GM04504 (cell line): ENCODE measurements around the gene SMG6.

ENCODE experiments used
- DNase-seq: peaks from one replicate; pipeline ENCODE4 v3.0.0-alpha.2; 2012; ENCODE audit warnings: low read depth

Gene SMG6

GRCh38 chr17:2049333-2050299, 254.0 kb downstream of the SMG6 start:
- no peak for DNase-seq

DNA sequence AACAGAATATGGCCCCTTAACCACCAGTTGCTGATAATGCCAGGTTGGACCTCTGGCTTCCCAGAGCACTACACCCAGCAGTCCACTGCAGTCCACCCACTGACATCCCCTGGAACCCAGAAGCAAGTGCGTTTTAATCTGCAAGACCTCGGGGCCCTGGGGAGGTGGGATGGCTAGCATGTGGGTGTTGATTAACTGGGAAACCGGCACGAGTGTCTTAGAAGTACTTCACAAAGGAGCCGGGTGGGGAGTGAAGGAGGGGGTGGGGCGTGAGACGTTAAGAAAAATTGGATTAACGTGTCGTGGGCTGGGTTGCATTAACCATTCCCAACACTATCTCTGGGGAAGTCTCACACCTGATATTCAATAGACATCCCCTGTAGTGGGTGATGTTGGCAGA, 254.8 kb downstream of the SMG6 start:
- no peak for DNase-seq

- no peak for DNase-seq
These were observed 256.0 kb downstream of the SMG6 start for GRCh38 chr17:2047590-2047989.

DNA sequence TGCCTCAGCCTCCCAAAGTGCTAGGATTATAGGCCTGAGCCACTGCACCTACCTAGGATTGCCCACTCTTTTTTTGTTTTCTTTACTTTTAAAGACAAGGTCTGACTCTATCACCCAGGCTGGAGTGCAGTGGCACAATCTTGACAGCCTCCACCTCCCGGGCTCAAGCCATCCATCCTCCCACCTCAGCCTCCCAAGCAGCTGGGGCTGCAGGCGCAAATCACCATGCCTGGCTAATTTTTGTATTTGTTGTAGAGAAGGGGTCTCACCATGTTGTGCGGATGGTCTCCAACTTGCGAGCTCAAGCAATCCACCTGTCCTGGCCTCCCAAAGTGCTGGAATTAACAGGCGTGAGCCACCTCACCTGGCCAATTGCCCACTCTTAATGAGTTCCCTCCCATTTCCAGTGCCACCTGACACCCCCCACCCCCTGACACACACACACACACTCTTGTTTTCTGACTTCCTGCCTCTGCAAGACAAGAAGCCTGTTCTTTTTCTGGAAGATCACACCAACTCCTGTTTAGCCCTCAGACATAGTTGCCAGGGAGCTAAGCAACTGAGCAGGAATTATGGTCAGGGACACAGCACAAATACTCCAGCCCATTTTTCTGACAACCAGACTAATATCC, 259.2 kb downstream of the SMG6 start:
- no peak for DNase-seq

- no peak for DNase-seq
These were observed 259.8 kb downstream of the SMG6 start for GRCh38 chr17:2043785-2044184.

- no peak for DNase-seq
These were observed 260.7 kb downstream of the SMG6 start for GRCh38 chr17:2042933-2043332.

- DNase-seq: no peak
These were observed 261.2 kb downstream of the SMG6 start for GRCh38 chr17:2042390-2042847.

- DNase-seq: peak; percentile 95
These were observed 261.8 kb downstream of the SMG6 start, which contains the start of gene OVCA2 for GRCh38 chr17:2041561-2042389. Gene OVCA2, plus strand, starts transcription at chr17:2042022. Its CDS starts 26 bp downstream, at chr17:2042048.

GRCh38 chr17:2040942-2041560, 262.5 kb downstream of the SMG6 start:
- no peak for DNase-seq

GRCh38 chr17:2040219-2040827, 263.3 kb downstream of the SMG6 start:
- DNase-seq: no peak

DNA sequence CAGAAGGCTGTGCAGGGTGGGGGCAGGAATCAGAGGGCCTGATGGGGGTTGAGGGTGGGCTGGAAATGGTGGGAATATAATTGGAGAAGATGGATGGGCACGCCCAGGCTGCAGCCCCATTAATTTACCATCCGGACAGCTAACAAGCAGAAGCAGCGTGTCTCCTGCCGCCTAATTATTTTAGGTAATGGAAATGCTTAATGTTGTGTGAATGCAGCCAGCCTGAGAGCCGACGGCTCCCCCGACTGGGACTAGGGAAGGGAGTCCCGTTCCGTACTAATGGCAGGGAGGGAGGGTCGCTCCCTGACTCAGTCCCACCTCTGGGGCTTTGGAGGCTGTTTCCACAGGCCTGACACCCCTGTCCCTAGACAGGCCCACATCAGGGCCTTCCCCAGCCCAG, 266.4 kb downstream of the SMG6 start:
- no peak for DNase-seq

DNA sequence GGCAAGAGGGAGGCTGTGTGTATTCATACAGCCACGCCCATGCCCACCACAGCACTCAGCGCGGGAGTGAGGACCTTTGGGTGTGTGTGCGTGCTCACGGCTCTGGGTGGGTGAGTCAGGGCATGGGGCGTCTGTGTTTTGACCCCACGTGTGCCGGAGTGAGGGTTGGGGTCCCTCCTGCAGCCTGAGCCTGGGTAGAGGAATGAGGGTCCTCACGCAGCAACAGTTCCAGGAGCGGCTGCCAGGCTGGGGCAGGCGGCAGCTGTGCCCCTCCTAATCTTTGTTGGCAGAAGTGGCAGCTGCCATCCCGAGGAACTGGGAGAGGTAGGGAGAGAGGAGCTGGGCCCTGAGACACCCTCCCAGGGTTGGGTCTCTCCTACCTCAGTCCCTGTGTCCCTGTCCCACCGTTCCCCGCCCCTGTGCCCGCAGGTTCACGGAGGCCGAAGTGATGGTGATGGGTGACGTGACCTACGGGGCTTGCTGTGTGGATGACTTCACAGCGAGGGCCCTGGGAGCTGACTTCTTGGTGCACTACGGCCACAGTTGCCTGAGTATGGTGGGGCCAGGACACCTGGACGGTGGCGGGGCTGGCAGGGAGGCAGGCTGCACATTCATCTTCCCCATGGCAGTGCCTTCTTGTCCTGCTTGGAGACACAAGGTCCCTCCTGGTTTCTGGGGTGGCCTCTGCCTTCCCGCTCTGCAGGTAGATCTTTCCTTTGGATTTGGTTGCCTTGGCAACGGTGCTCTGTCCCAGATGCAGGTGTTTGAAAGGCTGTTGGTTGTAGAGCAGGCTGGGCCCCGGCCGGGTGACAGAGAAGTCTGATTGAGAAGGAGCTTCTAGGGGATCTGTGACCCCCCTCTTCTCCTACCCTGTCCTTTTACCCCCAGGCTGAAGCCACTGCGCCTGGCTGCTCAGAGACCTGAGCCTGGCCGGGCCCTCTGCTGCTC, 267.8 kb downstream of the SMG6 start:
- no peak for DNase-seq

DNA sequence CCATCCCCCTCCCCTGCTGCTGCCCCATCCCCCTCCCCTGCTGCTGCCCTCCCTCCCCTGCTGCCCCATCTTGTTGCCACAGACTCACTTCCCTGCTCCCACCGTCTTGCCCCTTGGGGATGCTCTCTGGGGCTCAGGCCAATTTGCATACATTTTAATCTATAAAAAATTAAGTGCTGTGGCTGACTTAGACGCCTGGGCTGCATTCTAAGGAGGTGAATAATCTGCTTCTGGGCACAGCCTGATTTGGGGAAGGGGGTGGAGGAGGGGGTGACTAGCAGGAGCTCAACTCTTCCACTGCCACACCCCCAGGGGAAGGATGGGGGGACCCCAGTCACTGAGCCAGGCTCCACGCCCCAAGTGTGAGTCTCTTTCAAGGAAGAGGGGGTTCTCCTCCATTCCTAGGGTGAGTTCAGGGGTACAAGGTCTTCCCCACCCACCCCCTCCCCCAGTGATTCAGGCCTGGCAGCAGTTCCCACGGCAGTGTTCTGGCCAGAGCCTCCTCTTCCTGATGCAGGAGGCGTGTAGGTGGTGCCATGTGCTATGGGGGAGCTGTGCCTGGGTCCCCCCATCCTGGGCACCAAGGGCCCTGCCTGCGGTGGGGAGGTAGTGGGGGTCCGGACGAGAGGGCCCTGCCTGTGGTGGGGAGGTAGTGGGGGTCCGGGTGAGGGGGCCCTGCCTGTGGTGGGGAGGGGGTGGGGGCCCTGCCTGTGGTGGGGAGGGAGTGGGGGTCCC, 268.6 kb downstream of the SMG6 start:
- DNase-seq: peak; percentile 84

GRCh38 chr17:2034157-2034556, 269.4 kb downstream of the SMG6 start:
- DNase-seq: peak; percentile 64

DNA sequence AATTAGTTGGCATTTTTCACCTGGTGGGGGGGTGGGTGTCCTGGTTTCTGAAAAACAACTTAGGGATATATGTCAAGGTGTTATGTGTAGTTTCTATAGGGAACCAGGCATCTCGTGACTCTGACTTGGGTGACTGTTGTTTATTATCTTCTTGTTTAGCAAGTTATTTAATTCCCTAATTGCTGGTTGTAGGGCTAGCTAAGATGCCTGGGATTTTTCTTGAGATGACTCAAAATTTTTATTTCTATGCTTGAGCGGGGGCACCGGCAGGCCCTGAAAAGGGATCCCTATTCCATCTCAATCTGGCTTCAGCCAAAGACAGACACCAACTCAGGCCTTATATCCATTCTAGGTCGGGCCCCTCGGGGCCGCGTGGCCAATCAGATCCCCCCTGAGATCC, 270.4 kb downstream of the SMG6 start:
- no peak for DNase-seq

DNA sequence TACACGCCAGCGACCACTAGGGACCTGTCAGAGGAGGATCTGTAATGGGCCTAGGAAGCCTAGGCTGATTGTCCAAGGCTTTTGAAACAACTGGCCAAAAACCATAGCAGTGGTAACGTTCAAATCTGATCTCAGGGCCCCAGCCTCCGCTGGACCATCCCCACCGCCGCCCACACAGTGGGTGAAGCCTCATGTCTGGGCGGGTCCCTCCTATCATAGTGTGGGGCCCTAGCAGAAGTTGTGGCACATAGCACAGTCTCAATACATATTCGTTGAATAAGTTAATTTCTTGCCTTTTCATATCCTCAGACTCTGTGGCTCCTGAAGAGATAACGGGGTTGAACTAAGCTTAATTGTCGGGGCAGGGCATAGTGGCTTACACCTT, 272.8 kb downstream of the SMG6 start:
- DNase-seq: peak; percentile 81

DNA sequence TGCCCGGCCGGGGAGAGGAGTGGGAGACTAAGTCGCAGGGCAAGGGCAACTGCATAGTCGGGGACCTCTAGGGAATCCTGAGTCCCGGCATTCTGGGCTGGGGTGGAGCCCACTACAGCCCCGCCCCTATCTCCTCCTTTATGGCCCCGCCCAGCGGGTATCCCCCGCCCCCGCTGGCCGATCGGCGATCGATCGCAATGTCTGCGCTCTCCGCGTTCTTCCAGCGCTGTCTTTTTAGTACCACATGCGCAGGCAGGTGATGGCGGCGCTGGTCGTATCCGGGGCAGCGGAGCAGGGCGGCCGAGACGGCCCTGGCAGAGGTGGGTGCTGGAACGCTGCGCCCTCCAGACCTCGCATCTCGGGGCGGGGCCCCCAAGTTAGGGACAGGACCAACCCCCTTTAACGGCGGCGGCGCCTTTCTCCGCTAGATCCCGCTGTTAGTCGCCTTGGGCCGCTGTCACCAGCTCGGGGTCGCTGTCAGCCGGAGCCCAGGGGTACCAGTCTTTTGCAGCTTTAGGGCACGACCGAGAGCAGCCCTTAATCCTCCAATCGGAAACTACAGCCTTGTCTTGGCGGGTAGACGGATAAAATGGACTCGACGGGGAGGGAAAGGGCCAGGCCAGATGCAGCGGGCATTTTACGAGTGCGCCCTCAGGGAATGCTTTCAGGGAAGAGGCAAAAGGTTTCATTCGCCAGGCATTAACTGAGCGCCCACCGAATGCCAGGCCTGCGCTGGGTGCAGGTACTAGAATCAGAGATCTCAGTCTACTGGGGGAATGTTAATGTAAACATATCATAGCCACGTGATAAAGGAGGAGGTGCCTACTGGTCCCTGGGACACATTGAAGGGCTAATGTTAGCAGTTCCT, 273.4 kb downstream of the SMG6 start, which contains the start of gene DPH1:
Gene DPH1 (plus strand): TSS at position 243 of the 868 bp plus-strand sequence. CDS start 17 bp downstream, at position 260.
- DNase-seq: peak; percentile 84

- DNase-seq: no peak
These were observed 274.8 kb downstream of the SMG6 start for GRCh38 chr17:2028737-2029136.
